Endothelial cell (in vitro differentiated cells): ENCODE data around the gene MOB1A. TPM values are rescaled to one million over a fixed set of nuclear protein-coding genes. Genes with fewer than 3 reads are reported as not detected.
A peak's percentile ranks its signal among the peaks of the same experiment; 100 is the strongest.

ENCODE experiments used
- DNase-seq: peaks from one replicate; pipeline ENCODE4 v3.0.0; 2021; ENCODE audit warnings: low spot score
- H3K27ac Mint-ChIP-seq: one replicate; pipeline ENCODE4 v1.8.0; 2021; ENCODE audit warnings: mixed read lengths, inconsistent platforms; ENCODE audit not compliant: unreplicated experiment
- H3K27me3 Mint-ChIP-seq: one replicate; pipeline ENCODE4 v1.8.0; 2021; ENCODE audit warnings: mild to moderate bottlenecking, moderate library complexity, mixed read lengths, inconsistent platforms; ENCODE audit not compliant: unreplicated experiment
- H3K36me3 Mint-ChIP-seq: one replicate; pipeline ENCODE4 v1.8.0; 2021; ENCODE audit warnings: mild to moderate bottlenecking, low read depth, mixed read lengths, inconsistent platforms; ENCODE audit not compliant: unreplicated experiment
- H3K4me1 Mint-ChIP-seq: one replicate; pipeline ENCODE4 v1.8.0; 2021; ENCODE audit warnings: mild to moderate bottlenecking, mixed read lengths, inconsistent platforms; ENCODE audit not compliant: unreplicated experiment
- H3K4me3 Mint-ChIP-seq: one replicate; pipeline ENCODE4 v1.8.0; 2021; ENCODE audit warnings: mild to moderate bottlenecking, mixed read lengths, inconsistent platforms; ENCODE audit not compliant: unreplicated experiment
- H3K9me3 Mint-ChIP-seq: one replicate; pipeline ENCODE4 v1.8.0; 2021; ENCODE audit warnings: mixed read lengths, inconsistent platforms; ENCODE audit not compliant: unreplicated experiment
- CTCF ChIP-seq: fragments of 200-600 bp; sonication (generic); IDR thresholded peaks from one replicate; pipeline ENCODE4 v1.5.0; 2021; ENCODE audit warnings: antibody characterized with exemption; ENCODE audit not compliant: unreplicated experiment
- total RNA-seq: library from RNA; stranded (reverse); fragmentation: NEBNext Ultra II Directional; extraction: Animal tissue kit (Norgen Biotek cat#: 25700); gene quantifications from one replicate; pipeline ENCODE4 v1.2.1, GENCODE V29; 2021; ENCODE audit not compliant: unreplicated experiment

Gene MOB1A
- total RNA-seq, 1 donor from 2014 or later: 85.3 TPM

GRCh38 chr2:74146929-74147726, 31.6 kb downstream of the MOB1A start:
- Mint-ChIP-seq H3K36me3 (peaks cover 5% of the 10 kb centered on the region), H3K4me1 (no peaks in the 10 kb centered on the region), H3K27ac (no peak overlapping the region), H3K4me3 (no peak overlapping the region), H3K9me3 (no peaks in the 10 kb centered on the region), H3K27me3 (peaks cover 5% of the 10 kb centered on the region)
- no peak for TF ChIP-seq CTCF
- no peak for DNase-seq

- peak; percentile 44 for TF ChIP-seq CTCF
- Mint-ChIP-seq H3K36me3 (no peaks in the 10 kb centered on the region), H3K4me1 (no peaks in the 10 kb centered on the region), H3K27ac (no peak overlapping the region), H3K9me3 (no peaks in the 10 kb centered on the region), H3K27me3 (peaks cover 3% of the 10 kb centered on the region), H3K4me3 (no peak overlapping the region)
- peak; percentile 27 for DNase-seq
These were observed 36.3 kb downstream of the MOB1A start for GRCh38 chr2:74142340-74142739.

GRCh38 chr2:74138600-74139323, 39.9 kb downstream of the MOB1A start:
- Mint-ChIP-seq H3K27ac (no peak overlapping the region), H3K27me3 (no peaks in the 10 kb centered on the region), H3K4me3 (no peak overlapping the region), H3K4me1 (no peaks in the 10 kb centered on the region), H3K36me3 (no peaks in the 10 kb centered on the region), H3K9me3 (no peaks in the 10 kb centered on the region)
- peak; percentile 54 for DNase-seq
- TF ChIP-seq CTCF: peak; percentile 63

- TF ChIP-seq CTCF: no peak
- H3K27me3 Mint-ChIP-seq: no peaks in the 10 kb centered on the region
- no peak for DNase-seq
- H3K36me3 Mint-ChIP-seq: peaks cover 6% of the 10 kb centered on the region
- no peak overlapping the region for H3K27ac Mint-ChIP-seq
- no peaks in the 10 kb centered on the region for H3K9me3 Mint-ChIP-seq
- H3K4me1 Mint-ChIP-seq: no peaks in the 10 kb centered on the region
- H3K4me3 Mint-ChIP-seq: no peak overlapping the region
These were observed 40.8 kb downstream of the MOB1A start for GRCh38 chr2:74137651-74138599.
